Mammary epithelial cell (primary cell): ENCODE data around the gene GLTPD2.

Source experiments
- EZH2 ChIP-seq: IDR thresholded peaks from 2 replicates; pipeline ENCODE4 v1.6.1; 2012; ENCODE audit warnings: low read length, inconsistent platforms, borderline replicate concordance
- TF ChIP-seq, protein P1 (sequence below), 2 donors: IDR thresholded peaks in 1 of 2; conservative IDR thresholded peaks in 1 of 2; 2 replicates each; pipeline ENCODE4 v1.5.1; 2011 to 2012; ENCODE audit warnings: inconsistent platforms in 2 of 2, low read length in 2 of 2, mild to moderate bottlenecking in 2 of 2, control low read depth in 1 of 2, low read depth in 1 of 2; ENCODE audit not compliant: insufficient read depth in 1 of 2; ENCODE audit errors: extremely low read depth in 1 of 2

DNA sequence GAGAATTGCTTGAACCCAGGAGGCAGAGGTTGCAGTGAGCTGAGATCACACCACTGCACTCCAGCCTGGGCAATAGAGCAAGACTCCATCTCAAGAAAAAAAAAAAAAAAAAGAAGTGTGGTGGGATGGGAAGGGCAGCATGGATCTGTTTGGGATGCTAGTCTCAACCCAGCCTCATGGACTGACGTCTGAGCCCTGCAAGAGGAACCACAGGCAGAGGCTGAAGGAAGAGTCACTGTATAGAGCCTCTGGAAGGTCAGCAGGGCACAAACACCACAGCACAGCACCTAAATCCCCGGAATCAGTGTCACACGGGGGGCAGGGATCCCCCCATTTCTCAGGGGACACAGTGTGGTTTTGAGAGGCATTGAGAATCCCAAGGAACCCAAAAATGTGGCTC is 38.2 kb upstream of the GLTPD2 start:
- TF ChIP-seq, protein P1, sequence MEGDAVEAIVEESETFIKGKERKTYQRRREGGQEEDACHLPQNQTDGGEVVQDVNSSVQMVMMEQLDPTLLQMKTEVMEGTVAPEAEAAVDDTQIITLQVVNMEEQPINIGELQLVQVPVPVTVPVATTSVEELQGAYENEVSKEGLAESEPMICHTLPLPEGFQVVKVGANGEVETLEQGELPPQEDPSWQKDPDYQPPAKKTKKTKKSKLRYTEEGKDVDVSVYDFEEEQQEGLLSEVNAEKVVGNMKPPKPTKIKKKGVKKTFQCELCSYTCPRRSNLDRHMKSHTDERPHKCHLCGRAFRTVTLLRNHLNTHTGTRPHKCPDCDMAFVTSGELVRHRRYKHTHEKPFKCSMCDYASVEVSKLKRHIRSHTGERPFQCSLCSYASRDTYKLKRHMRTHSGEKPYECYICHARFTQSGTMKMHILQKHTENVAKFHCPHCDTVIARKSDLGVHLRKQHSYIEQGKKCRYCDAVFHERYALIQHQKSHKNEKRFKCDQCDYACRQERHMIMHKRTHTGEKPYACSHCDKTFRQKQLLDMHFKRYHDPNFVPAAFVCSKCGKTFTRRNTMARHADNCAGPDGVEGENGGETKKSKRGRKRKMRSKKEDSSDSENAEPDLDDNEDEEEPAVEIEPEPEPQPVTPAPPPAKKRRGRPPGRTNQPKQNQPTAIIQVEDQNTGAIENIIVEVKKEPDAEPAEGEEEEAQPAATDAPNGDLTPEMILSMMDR (conservative IDR thresholded peaks at IDR 0.05 in 1 of 2, IDR thresholded peaks at IDR 0.05 in 1 of 2; ENCODE audit: extremely low read depth in 1 of 2, insufficient read depth in 1 of 2, low read depth in 1 of 2, low read length in 2 of 2): no peak
- TF ChIP-seq EZH2: no peak
